Coronary artery (tissue), 2 donors: ENCODE data around the gene TREML4.

Source experiments
- DNase-seq: peaks from one replicate; pipeline ENCODE4 v3.0.0-alpha.2; 2017; ENCODE audit warnings: low spot score
- H3K27ac ChIP-seq, 2 donors: fragments of 200-600 bp; sonication (generic); one replicate each; pipeline ENCODE4 v1.5.1; 2016 to 2019
- H3K4me3 ChIP-seq: fragments of 200-600 bp; sonication (generic); 2 replicates; pipeline ENCODE4 v1.5.1; 2016; ENCODE audit warnings: mild to moderate bottlenecking, moderate library complexity
- TF ChIP-seq, protein P1 (sequence below): fragments of 200-600 bp; sonication (generic); IDR thresholded peaks from one replicate; pipeline ENCODE4 v1.5.1; 2019; ENCODE audit warnings: antibody characterized with exemption

The TREML4 gene

DNA sequence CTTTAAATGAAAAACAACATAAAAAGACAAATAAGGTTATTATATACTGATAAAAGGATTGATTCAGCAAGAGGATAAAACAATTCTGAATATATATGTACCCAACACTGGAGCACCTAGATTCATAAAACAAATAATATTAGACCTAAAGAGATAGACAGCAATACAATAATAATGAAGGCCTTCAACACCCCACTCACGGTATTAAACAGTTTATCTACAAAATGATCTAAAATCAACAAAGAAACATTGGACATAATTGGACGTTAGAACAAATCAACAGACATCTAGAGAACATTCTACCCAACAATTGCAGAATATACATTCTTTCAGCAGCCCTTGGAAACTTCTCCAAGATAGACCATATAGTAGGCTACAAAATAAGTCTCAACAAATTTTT is 34.3 kb downstream of the TREML4 start:
- Histone ChIP-seq H3K4me3 (no peak overlapping the region), H3K27ac (no peak overlapping the region)
- no peak for DNase-seq
- TF ChIP-seq, protein P1, sequence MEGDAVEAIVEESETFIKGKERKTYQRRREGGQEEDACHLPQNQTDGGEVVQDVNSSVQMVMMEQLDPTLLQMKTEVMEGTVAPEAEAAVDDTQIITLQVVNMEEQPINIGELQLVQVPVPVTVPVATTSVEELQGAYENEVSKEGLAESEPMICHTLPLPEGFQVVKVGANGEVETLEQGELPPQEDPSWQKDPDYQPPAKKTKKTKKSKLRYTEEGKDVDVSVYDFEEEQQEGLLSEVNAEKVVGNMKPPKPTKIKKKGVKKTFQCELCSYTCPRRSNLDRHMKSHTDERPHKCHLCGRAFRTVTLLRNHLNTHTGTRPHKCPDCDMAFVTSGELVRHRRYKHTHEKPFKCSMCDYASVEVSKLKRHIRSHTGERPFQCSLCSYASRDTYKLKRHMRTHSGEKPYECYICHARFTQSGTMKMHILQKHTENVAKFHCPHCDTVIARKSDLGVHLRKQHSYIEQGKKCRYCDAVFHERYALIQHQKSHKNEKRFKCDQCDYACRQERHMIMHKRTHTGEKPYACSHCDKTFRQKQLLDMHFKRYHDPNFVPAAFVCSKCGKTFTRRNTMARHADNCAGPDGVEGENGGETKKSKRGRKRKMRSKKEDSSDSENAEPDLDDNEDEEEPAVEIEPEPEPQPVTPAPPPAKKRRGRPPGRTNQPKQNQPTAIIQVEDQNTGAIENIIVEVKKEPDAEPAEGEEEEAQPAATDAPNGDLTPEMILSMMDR = no peak

DNA sequence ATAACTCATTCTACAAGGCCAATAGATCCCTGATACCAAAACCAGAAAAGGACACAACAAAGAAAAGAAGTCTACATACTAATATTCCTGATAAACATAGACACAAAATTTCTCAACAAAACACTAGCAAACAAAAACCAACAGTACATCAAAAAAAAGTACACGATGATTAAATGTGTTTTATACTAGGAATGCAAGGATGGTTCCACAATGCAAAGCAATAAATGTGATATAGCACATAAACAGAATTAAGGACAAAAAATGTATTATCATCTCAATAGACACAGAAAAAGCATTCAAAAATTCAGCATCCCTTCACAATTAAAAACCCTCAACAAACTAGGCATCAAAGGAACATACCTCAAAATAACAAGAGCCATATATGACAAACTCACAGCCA is 35.1 kb downstream of the TREML4 start:
- Histone ChIP-seq H3K4me3 (no peak overlapping the region), H3K27ac (no peak overlapping the region)
- no peak for DNase-seq
- TF ChIP-seq, protein P1 = no peak

DNA sequence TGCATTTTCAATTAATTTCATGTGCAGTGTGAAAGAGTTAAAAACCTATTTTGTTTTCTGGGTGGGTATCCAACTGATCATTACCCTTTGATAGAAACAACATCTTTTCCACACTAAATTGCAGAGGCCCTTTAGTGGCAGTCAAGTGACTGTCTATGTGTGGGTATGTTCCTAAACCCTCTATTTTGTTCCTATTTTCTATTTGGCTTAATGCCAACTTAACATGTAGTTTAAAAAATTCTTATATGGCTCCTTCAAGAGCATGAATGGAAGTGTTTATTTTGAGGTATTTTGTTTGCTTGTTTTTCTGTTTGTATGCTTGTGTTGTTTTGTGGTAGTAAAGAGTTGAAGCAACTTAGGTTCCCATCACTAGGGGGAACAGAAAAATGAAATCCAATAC is 38.4 kb downstream of the TREML4 start:
- Histone ChIP-seq H3K27ac (no peak overlapping the region), H3K4me3 (no peak overlapping the region)
- TF ChIP-seq, protein P1 = no peak
- no peak for DNase-seq

DNA sequence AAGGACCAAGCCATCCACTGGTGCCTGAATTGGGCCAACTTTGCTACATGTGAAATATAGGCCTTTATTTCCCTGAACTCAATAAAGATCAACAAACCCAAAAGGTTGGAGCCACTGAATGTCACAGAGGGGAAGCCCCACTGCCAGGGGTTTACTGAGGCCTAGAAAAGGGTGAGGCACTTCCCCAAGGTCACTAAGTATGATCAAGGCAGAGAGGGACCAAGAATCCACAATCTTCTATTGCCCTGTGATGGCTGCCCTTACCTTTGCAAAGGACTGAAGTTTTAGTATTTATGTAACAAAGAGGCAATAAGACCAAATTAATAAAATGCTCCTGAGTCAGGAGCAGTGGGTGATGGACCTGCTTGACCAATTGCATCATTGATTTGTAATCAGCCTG is 40.3 kb downstream of the TREML4 start:
- H3K27ac ChIP-seq = no peak overlapping the region
- no peak overlapping the region for H3K4me3 ChIP-seq
- peak; percentile 52 for DNase-seq
- TF ChIP-seq, protein P1 = no peak

DNA sequence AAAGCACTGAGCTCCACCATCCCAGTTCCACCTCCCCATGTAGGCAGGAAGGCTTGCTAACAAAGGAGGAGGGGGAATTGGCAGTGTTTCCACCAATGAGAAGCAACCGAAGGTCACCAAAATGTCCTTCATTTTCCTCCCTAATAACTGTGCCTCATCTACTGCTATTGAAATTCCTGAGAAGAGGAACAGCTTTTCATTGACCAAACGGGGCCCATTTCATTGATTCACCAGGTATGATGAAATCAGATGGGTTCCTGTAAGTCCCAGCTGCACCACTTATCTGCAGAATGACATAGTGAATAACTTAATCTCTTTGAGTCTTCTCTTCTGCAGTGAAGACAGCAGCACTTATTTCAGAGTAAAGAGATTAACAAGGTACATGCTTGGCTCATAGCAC is 41.0 kb downstream of the TREML4 start:
- Histone ChIP-seq H3K27ac (no peak overlapping the region), H3K4me3 (no peak overlapping the region)
- no peak for DNase-seq
- TF ChIP-seq, protein P1 = no peak

DNA sequence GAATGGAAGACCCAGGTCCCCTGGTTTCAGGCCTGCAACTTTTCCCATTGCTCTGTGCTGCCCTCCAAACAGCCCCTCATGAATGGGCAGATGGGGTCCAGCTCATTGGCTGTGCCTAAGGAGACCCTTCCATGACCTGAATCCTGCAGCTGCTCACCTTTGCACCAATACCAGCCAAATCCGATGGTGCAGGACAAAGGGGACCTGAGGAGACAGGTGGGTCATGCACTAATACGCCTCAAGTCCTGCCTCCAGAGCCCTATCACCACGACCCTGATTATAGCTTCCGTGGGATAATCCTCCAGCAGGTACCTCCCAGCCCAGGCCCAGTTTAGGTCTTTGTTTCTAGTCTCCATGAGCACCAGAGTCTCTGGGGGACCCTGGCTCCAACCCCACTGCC is 41.6 kb downstream of the TREML4 start:
- Histone ChIP-seq H3K27ac (no peak overlapping the region), H3K4me3 (no peak overlapping the region)
- DNase-seq = peak; percentile 67
- TF ChIP-seq, protein P1 = no peak

DNA sequence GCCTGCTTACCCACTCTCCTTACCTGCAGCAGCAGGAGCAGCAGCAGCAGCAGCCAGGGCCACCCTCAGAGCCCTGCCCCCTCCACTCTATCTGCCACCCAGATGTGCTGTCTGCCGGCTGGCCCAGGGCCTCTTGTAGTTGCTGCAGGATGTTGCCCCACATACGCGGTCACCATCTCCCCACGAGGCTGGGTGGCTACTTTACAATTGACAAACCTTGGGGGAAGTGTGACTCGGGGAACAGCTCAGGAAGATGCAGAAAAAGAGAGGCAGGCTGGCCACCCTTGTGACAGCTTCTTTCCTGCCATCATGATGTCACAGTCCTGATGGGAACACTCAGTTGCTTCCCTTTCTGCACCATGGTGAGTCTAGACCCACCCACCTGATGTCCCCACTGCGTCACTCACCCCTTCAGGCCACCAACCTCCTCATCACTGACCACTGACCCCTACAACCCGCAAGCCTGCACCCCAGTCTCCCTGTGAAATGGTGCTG is 43.8 kb downstream of the TREML4 start:
- DNase-seq = no peak
- TF ChIP-seq, protein P1 = no peak

More for the DNA sequence above, 43.8 kb downstream of the TREML4 start:
- peak overlapping the region in 1 of 2 donors; percentile 28 for H3K27ac ChIP-seq
- H3K4me3 ChIP-seq = no peak overlapping the region
